Transverse colon (tissue), 4 donors: ENCODE measurements around the gene CHGA.

Experiments
- EP300 ChIP-seq: sonication (generic); formaldehyde crosslinking; IDR thresholded peaks from one replicate; pipeline ENCODE4 v1.6.1; 2017; ENCODE audit warnings: antibody characterized with exemption, low read depth
- POLR2A ChIP-seq: fragments of 450-650 bp; IDR thresholded peaks from one replicate; pipeline ENCODE4 v1.6.1; 2016; ENCODE audit warnings: antibody characterized with exemption, mild to moderate bottlenecking, moderate library complexity
- POLR2AphosphoS5 ChIP-seq, 3 donors: sonication (generic); formaldehyde crosslinking; IDR thresholded peaks; one replicate each; pipeline ENCODE4 v1.6.1; 2016; ENCODE audit warnings: antibody characterized with exemption in 3 of 3
- TF ChIP-seq, protein P1 (sequence below), 5 experiments: fragments of 200-600 bp in 3 of 5; fragments of 450-650 bp in 2 of 5; sonication (generic) in 3 of 5; IDR thresholded peaks; 1 replicate in 2 of 5; 2 replicates in 3 of 5; pipeline ENCODE4 v1.5.1; 2016 to 2017; ENCODE audit warnings: antibody characterized with exemption in 5 of 5, inconsistent platforms in 3 of 5, mild to moderate bottlenecking in 2 of 5, moderate library complexity in 1 of 5

DNA sequence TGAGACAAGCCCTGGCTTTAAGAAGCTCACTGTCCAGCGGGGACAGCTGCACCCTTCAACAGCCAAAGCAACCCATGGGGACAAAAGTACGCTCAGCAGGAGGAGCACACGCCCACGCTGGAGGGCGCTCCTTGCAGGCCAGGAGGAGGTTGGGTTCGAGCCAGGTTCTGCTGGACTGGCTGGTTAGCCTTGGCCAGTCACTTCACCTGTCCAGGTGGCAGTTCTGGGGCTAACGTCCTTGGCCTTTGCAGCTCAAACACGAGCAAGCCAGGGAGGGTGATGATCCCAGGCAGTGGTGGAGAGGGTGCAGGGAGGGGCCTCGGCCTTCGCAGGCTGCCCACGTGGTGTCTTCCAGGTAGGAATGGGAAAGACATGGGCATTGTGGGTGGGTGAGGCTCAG is 13.1 kb downstream of the CHGA start:
- TF ChIP-seq, protein P1, sequence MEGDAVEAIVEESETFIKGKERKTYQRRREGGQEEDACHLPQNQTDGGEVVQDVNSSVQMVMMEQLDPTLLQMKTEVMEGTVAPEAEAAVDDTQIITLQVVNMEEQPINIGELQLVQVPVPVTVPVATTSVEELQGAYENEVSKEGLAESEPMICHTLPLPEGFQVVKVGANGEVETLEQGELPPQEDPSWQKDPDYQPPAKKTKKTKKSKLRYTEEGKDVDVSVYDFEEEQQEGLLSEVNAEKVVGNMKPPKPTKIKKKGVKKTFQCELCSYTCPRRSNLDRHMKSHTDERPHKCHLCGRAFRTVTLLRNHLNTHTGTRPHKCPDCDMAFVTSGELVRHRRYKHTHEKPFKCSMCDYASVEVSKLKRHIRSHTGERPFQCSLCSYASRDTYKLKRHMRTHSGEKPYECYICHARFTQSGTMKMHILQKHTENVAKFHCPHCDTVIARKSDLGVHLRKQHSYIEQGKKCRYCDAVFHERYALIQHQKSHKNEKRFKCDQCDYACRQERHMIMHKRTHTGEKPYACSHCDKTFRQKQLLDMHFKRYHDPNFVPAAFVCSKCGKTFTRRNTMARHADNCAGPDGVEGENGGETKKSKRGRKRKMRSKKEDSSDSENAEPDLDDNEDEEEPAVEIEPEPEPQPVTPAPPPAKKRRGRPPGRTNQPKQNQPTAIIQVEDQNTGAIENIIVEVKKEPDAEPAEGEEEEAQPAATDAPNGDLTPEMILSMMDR (IDR thresholded peaks at IDR 0.05), result no peak
- no peak for TF ChIP-seq POLR2A
- no peak for TF ChIP-seq EP300
- no peak for TF ChIP-seq POLR2AphosphoS5 (IDR thresholded peaks at IDR 0.05)
